NCI-H2107 treated with DMSO at 0.1 percent for 48 hours (cell line): ENCODE measurements around the gene PRKAR1B.

ENCODE experiments used
- DNase-seq: peaks from one replicate; lab custom pipeline; 2025; ENCODE audit not compliant: unreplicated experiment; lab: John Stamatoyannopoulos, UW

The PRKAR1B gene

GRCh38 chr7:727104-727805 is at the start of gene PRKAR1B:
PRKAR1B (minus strand) TSS chr7:727281; CDS start chr7:711505, 15,776 bp downstream.
- no peak for DNase-seq

GRCh38 chr7:776381-776780 is 49.3 kb upstream of the PRKAR1B start:
- no peak for DNase-seq

- DNase-seq: peak; percentile 17
Observed at GRCh38 chr7:774161-775109, 47.4 kb upstream of the PRKAR1B start.

- DNase-seq: no peak
Observed at GRCh38 chr7:773622-773915, 46.5 kb upstream of the PRKAR1B start.

- no peak for DNase-seq
Observed at GRCh38 chr7:772861-773621, 46.0 kb upstream of the PRKAR1B start.

GRCh38 chr7:772392-772791 is 45.3 kb upstream of the PRKAR1B start:
- no peak for DNase-seq

- DNase-seq: no peak
Observed at GRCh38 chr7:772005-772294, 44.9 kb upstream of the PRKAR1B start.

- no peak for DNase-seq
Observed at GRCh38 chr7:771234-772004, 44.3 kb upstream of the PRKAR1B start.

- DNase-seq: no peak
Observed at GRCh38 chr7:770741-771166, 43.7 kb upstream of the PRKAR1B start.

- no peak for DNase-seq
Observed at GRCh38 chr7:770336-770735, 43.3 kb upstream of the PRKAR1B start.

GRCh38 chr7:768881-769504 is 41.9 kb upstream of the PRKAR1B start:
- DNase-seq: no peak

- DNase-seq: peak; percentile 97
Observed at GRCh38 chr7:767941-768731, 41.1 kb upstream of the PRKAR1B start.

GRCh38 chr7:767580-767940 is 40.5 kb upstream of the PRKAR1B start:
- DNase-seq: peak; percentile 97

- DNase-seq: no peak
Observed at GRCh38 chr7:765383-765782, 38.3 kb upstream of the PRKAR1B start.

- DNase-seq: peak; percentile 86
Observed at GRCh38 chr7:763762-764161, 36.7 kb upstream of the PRKAR1B start.

GRCh38 chr7:762885-763284 is 35.8 kb upstream of the PRKAR1B start:
- DNase-seq: no peak

- DNase-seq: no peak
Observed at GRCh38 chr7:761631-762030, 34.5 kb upstream of the PRKAR1B start.

- no peak for DNase-seq
Observed at GRCh38 chr7:761101-761500, 34.0 kb upstream of the PRKAR1B start.

GRCh38 chr7:760006-760405 is 32.9 kb upstream of the PRKAR1B start:
- no peak for DNase-seq

- DNase-seq: no peak
Observed at GRCh38 chr7:759569-759968, 32.5 kb upstream of the PRKAR1B start.
